ENCODE results near the gene HSD17B2.

Gene HSD17B2

GRCh38 chr16:82050506-82050905 is 15.5 kb downstream of the HSD17B2 start:
- DNase-seq (ENCODE audit: low read depth), result no peak

DNA sequence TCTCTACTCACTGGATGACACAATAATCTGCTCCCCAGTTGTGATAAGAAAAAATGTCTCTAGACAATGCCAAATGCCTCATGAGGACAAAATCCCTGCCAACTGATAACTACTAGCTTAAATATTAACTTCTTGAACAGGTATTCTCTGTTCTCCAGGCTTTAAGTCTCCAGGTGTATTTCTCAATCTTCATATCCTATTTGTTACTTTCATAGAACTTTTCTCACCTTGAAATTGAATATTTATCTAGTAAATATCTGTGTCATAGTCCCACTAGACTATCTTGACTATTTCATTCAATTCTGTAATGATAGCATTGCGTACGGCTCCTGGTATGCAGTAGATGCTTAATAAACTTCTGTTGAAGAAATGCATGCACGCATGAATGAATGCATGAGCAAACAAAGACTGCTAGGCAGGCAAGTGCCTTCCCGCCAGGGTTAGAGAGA is 15.9 kb downstream of the HSD17B2 start:
- no peak for DNase-seq (ENCODE audit: low read depth)

- no peak for DNase-seq (ENCODE audit: low read depth)
Observed at GRCh38 chr16:82051656-82052055, 16.6 kb downstream of the HSD17B2 start.

- DNase-seq (ENCODE audit: low read depth), result no peak
Observed at GRCh38 chr16:82055117-82055516, 20.1 kb downstream of the HSD17B2 start.

DNA sequence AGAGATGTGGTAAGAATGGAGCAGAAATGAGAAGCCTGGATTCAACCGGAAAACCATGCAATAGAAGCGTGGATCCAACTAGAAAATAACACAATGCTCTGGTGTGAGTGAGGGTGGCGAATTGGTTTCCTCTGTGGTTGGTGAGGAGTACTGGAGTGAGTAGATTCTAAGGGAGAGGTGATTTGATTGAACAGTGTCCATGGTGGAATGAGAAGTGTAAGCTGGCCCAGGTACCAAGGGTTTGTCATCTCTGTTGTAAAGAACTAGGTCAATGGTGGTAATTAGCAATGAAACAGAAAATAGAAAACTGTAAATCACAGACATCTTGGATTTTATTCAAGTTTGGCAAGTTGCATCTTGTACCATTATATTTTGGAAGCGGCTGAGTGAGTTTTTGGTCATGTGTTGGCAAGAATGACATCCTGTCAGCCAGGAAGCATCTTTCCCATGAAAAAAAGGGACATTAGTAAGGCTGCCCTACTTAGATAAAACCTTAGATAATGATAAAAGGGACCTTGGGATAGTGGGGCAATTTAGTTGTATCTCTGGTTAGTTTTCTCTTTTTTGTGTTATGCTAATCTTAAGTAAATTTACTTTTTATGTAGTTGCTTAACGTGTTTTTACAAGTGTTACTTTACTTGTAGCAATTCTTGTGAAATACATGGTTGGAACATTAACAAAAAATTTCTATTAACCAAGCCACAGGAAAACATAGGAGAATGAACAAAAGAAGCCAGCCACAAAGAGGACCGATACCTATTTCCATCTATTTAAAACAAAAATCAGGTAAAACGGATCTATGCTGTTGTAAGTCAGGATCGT is 20.9 kb downstream of the HSD17B2 start:
- no peak for DNase-seq (ENCODE audit: low read depth)

DNA sequence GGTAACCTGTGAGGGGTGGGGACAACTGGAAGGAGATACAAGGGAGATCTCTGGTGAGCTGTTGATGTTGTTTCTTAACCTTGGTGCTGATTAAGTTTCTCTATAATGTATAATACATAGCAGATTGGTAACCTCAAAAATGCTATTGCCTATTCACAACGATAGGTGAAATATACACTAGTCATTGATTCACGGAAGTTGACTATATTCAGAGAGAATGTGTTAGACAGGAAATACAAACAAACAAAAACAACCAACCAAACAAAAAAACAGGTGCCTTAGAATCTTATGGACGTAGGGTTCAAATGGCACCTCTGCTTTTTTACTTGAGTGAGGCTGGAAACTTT is 21.5 kb downstream of the HSD17B2 start:
- no peak for DNase-seq (ENCODE audit: low read depth)

GRCh38 chr16:82059161-82059982 is 24.3 kb downstream of the HSD17B2 start:
- no peak for DNase-seq (ENCODE audit: low read depth)

- DNase-seq (ENCODE audit: low read depth), result no peak
Observed at GRCh38 chr16:82059983-82060421, 24.9 kb downstream of the HSD17B2 start.

DNA sequence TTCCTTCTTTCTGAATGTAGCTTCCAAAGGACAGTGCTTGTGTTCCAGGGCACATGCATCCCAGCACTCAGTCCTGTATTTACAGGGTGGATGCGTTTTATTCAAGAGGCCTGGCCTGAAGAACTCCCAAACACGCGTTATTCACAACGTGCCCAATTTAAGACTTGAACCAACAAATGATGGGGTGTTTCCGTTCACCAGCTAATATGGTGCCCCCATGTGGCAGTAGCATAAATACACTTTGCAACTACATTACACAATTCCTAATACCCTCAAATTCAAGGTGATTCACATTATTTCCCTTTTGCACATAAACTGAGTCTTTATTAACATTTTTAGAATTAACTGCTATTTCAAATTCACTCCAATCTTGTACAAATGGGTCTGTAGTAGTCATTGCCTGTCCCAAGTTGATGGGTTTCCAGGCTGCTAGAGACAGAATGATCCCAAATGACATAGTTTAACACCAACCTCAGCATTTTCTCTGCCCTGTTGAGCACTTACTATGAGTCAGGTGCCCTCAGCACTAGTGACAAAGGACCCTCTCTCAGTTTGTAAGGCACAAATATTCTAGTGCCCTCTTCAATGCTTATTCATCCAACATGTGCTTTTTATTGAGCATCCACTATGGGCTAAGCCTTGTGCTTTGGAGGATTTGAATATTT is 26.9 kb downstream of the HSD17B2 start:
- no peak for DNase-seq (ENCODE audit: low read depth)

DNA sequence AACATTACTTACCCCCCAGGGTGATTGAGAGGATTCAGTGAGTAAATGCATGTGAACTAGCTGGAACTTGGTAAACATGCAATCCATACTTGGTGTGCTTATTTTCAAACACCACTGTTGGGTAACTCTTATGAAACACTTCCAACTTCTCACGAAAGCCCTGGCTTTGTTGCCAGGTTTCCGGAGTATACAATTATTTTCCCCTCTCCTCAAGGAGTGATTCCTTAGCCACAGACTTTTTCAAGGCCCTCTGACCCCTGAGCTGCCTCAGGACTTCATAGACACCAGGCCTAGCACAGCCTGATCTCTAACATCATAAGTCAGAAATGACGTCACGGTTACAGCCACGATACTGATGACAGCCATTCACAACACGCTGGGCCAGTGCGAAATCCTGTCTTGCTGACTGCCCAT is 27.6 kb downstream of the HSD17B2 start:
- DNase-seq (ENCODE audit: low read depth), result no peak

GRCh38 chr16:82063456-82064082 is 28.5 kb downstream of the HSD17B2 start:
- no peak for DNase-seq (ENCODE audit: low read depth)

DNA sequence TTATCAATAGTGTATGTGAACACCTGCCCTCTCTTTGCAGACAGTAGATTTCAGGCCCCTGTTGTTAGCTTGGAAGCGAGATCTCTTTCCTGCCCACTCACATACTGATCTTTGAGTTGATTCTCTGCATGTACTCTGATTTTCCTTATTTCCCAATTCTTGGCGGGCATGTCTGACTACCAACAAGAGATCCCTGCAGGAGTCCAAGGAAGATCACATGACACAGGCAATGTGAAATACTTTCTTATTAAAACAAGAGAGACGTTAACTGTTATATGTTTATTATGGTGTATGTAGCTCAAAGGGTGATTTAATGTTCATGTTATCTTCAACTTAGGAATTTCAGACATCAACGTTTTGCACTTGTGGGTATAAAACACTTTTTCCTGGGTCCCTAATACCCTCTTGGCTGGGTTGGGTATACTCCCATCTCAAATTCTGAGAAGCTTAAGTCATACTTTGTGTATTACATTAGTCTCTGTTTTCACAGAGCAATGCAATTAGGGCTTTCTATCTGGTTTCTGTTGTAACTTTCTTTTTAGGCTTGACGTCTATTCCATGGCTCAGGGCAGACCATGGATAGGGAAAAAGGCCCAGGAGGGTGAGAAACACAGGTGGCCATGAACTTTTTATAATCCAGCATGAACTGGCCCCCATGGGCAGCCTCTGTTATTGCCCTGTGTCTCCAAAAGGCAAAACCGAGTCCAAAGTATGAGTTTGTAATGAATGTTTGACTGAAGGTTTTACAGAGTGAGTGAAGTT is 32.2 kb downstream of the HSD17B2 start:
- no peak for DNase-seq (ENCODE audit: low read depth)

- DNase-seq (ENCODE audit: low read depth), result no peak
Observed at GRCh38 chr16:82067804-82068325, 32.8 kb downstream of the HSD17B2 start.

DNA sequence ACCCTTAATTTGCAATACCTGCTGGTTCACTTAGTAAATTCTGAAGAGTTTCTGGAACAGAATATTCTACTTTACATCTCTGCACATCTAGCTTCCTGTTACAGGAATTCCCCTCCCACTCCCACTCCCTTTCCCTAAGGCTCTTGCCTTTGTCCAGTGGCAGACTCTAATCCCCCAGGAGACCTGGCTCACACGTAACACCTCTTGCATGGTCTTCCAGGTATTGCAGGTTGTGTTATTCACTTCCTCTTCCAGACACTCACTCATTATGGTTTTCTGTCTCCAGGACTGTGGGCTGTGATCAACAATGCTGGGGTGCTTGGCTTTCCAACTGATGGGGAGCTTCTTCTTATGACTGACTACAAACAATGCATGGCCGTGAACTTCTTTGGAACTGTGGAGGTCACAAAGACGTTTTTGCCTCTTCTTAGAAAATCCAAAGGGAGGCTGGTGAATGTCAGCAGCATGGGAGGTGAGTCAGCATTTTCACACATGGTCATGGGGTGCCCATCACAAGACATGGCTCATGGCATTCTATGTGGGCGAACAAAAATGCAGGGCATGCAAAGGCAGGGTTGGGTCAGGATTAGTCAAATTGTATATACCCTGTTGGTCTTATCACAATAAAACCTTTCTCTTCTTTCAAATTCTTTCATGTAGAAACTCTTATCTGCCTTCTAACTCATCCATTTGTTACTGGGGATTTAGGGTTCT is 35.8 kb downstream of the HSD17B2 start:
- no peak for DNase-seq (ENCODE audit: low read depth)

GRCh38 chr16:82071421-82071820 is 36.4 kb downstream of the HSD17B2 start:
- no peak for DNase-seq (ENCODE audit: low read depth)

DNA sequence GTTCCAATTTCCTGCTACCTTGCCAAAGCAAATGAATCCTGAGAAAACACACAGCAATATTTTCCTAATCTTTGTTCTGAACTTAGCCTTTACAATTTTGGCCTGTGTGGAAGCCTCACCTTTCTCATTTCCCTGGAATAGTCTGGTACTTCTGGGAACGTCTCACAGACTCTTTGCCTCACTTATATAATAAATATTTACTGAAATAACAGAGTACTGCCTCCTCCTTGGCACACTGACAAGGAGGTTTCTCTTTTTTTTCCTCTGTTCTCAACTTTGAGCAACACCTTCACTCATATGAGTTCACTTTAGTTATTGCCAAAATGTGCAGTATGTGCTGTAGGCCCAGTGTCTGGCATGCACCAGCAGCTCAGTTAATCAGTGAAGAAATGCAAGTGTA is 37.3 kb downstream of the HSD17B2 start:
- DNase-seq (ENCODE audit: low read depth), result no peak

DNA sequence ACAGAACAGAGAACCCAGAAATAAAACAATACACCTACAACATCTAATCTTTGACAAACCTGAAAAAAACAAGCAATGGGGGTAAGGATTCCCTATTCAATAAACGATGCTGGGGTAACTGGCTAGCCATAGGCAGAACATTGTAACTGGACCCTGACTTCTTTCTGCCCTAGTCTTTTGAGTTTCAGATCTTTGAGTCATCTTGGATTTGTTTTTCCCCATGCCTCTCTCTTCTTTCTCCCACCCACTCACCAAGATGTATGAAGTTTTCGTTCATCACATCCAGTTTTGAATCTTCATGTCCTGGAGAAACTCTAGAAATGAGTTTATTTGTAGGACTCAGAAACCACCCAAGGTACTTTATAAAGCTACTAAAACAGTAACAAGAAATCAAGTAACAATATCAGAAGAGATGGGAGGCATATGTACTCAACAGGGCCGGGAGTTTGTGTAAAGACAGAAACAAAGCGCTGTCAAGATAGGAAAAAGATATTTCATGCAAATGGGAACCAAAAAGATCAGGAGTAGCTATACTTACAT is 39.0 kb downstream of the HSD17B2 start:
- DNase-seq (ENCODE audit: low read depth), result no peak

- DNase-seq (ENCODE audit: low read depth), result no peak
Observed at GRCh38 chr16:82078125-82078524, 43.1 kb downstream of the HSD17B2 start.

GRCh38 chr16:82079892-82080291 is 44.8 kb downstream of the HSD17B2 start:
- no peak for DNase-seq (ENCODE audit: low read depth)

- no peak for DNase-seq (ENCODE audit: low read depth)
Observed at GRCh38 chr16:82081264-82081663, 46.2 kb downstream of the HSD17B2 start.
